Endothelial cell of umbilical vein (primary cell): ENCODE results near the gene LPA. TPM values are rescaled to one million over a fixed set of nuclear protein-coding genes. Genes with fewer than 3 reads are reported as not detected.

Source experiments
- BruUV-seq: library from RNA; stranded (reverse); fragments of 400-500 nt; replicated peaks from 2 replicates; lab custom pipeline; 2021; lab: Mats Ljungman, UMichigan
- CTCF ChIA-PET: fragments of 300-600, 350-600 bp; sonication (Branson Sonifier 250); formaldehyde crosslinking; loops from one replicate; lab custom pipeline; 2021; ENCODE audit warnings: antibody characterized with exemption, inconsistent platforms; lab: Charles Lee
- POLR2A ChIA-PET: fragments of 300-600, 350-600 bp; sonication (Branson Sonifier 250); formaldehyde crosslinking; loops from one replicate; lab custom pipeline; 2021; ENCODE audit warnings: antibody characterized with exemption, inconsistent platforms; lab: Charles Lee
- DNase-seq: peaks from one replicate; pipeline ENCODE4 v3.0.0-alpha.2; 2011; ENCODE audit warnings: low read depth, low spot score
- FAIRE-seq: peaks from 2 replicates; lab custom pipeline; 2011; peaks lifted over from hg19 to GRCh38; lab: Jason Lieb, UNC
- H2AFZ ChIP-seq: 2 replicates; pipeline ENCODE4 v1.6.0; 2012; ENCODE audit warnings: low read depth, low read length, control low read depth, inconsistent platforms
- H3K27ac ChIP-seq: 2 replicates; pipeline ENCODE4 v1.5.1; 2011; ENCODE audit warnings: low read depth, mild to moderate bottlenecking, control low read depth, low read length, moderate library complexity; ENCODE audit not compliant: insufficient read depth
- H3K27me3 ChIP-seq, 2 experiments: 2 replicates each; pipeline versions ENCODE4 v1.6.0 to v1.6.1; 2011; ENCODE audit warnings: low read length in 2 of 2, mixed read lengths in 1 of 2; ENCODE audit not compliant: control insufficient read depth in 2 of 2, insufficient read depth in 2 of 2
- H3K36me3 ChIP-seq, 2 experiments: 2 replicates in 1 of 2; 3 replicates in 1 of 2; pipeline ENCODE4 v1.5.1; 2011; ENCODE audit warnings: low read length in 2 of 2, mild to moderate bottlenecking in 1 of 2, moderate library complexity in 1 of 2; ENCODE audit not compliant: control insufficient read depth in 2 of 2, insufficient read depth in 2 of 2; ENCODE audit errors: extremely low read depth in 1 of 2
- H3K4me1 ChIP-seq: 3 replicates; pipeline ENCODE4 v1.5.1; 2011; ENCODE audit warnings: mild to moderate bottlenecking, low read length; ENCODE audit not compliant: control insufficient read depth, insufficient read depth; ENCODE audit errors: extremely low read depth
- H3K4me2 ChIP-seq: 2 replicates; pipeline ENCODE4 v1.6.1; 2011; ENCODE audit warnings: low read length, control low read depth, mixed read lengths; ENCODE audit not compliant: insufficient read depth
- H3K4me3 ChIP-seq, 3 experiments: fragments of 200-600 bp in 1 of 3; sonication (generic), shearing (Covaris generic) in 1 of 3; replicated peaks in 1 of 3; 2 replicates each; pipeline ENCODE4 v1.5.1; 2011 to 2016; ENCODE audit warnings: control low read depth in 3 of 3, low read length in 3 of 3, mild to moderate bottlenecking in 2 of 3, inconsistent platforms in 1 of 3, low read depth in 1 of 3, moderate library complexity in 1 of 3; ENCODE audit not compliant: insufficient read depth in 1 of 3
- H3K79me2 ChIP-seq: 2 replicates; pipeline ENCODE4 v1.6.0; 2012; ENCODE audit warnings: low read length, inconsistent platforms; ENCODE audit not compliant: control insufficient read depth, insufficient read depth
- H3K9ac ChIP-seq: replicated peaks from 2 replicates; pipeline ENCODE3; 2011; ENCODE audit warnings: low read length, control low read depth; ENCODE audit not compliant: insufficient read depth; ENCODE audit errors: extremely low read depth
- H3K9me1 ChIP-seq: replicated peaks from 3 replicates; pipeline ENCODE4 v1.6.0; 2011; ENCODE audit warnings: mild to moderate bottlenecking, low read length; ENCODE audit not compliant: control insufficient read depth, insufficient read depth; ENCODE audit errors: extremely low read depth
- H3K9me3 ChIP-seq: replicated peaks from 2 replicates; pipeline ENCODE4 v1.5.1; 2012; ENCODE audit warnings: low read length, inconsistent platforms; ENCODE audit not compliant: control insufficient read depth, insufficient read depth
- H4K20me1 ChIP-seq: replicated peaks from 2 replicates; pipeline ENCODE3; 2011; ENCODE audit warnings: mild to moderate bottlenecking, low read length; ENCODE audit not compliant: control insufficient read depth, insufficient read depth; ENCODE audit errors: extremely low read depth
- FOS ChIP-seq: IDR thresholded peaks from 2 replicates; pipeline ENCODE4 v1.6.1; 2011; ENCODE audit warnings: mild to moderate bottlenecking, low read length, moderate library complexity, borderline replicate concordance; ENCODE audit not compliant: insufficient read depth
- GATA2 ChIP-seq: IDR thresholded peaks from 2 replicates; pipeline ENCODE4 v1.7.0; 2011; ENCODE audit warnings: low read depth, mild to moderate bottlenecking, moderate library complexity, mixed read lengths, low read length; ENCODE audit not compliant: insufficient read length, insufficient read depth
- JUN ChIP-seq: IDR thresholded peaks from 2 replicates; pipeline ENCODE4 v1.6.1; 2011; ENCODE audit warnings: borderline replicate concordance, low read depth; ENCODE audit not compliant: insufficient read length, insufficient read depth
- MAX ChIP-seq: IDR thresholded peaks from 2 replicates; pipeline ENCODE4 v1.6.1; 2011; ENCODE audit not compliant: insufficient read depth, insufficient read length
- POLR2A ChIP-seq: IDR thresholded peaks from 2 replicates; pipeline ENCODE4 v1.6.1; 2012; ENCODE audit warnings: low read depth, mild to moderate bottlenecking, control low read depth, low read length
- POLR2AphosphoS5 ChIP-seq: IDR thresholded peaks from 2 replicates; pipeline ENCODE4 v1.6.1; 2012; ENCODE audit warnings: low read depth, mild to moderate bottlenecking, control low read depth, low read length, moderate library complexity; ENCODE audit not compliant: insufficient read depth
- dilution Hi-C: fragments of 300-500 bp; cut with MboI; formaldehyde crosslinking; loops from one replicate; pipeline ENCODE4 v1.15.0; 2019; ENCODE audit warnings: low sequenced_read_pairs; ENCODE audit not compliant: extremely low pct_ligation_motif_present
- intact Hi-C: fragments of 100-400 bp; cut with micrococcal nuclease; formaldehyde crosslinking; loops from one replicate; pipeline ENCODE4 v1.10.0; 2022
- polyA plus RNA-seq, 4 experiments: library from polyadenylated mRNA; depleted of rRNA in 3 of 4; stranded (reverse) in 3 of 4; unstranded in 1 of 4; fragments of >200 nt; gene quantifications; 2 replicates each; pipeline versions ENCODE4 v1.2.1 to v1.2.3, GENCODE V29; 2011 to 2012; ENCODE audit warnings: missing spikeins in 1 of 4
- total RNA-seq: library from RNA; stranded (reverse); gene quantifications from 2 replicates; pipeline ENCODE4 v1.2.3, GENCODE V29; 2021
- TF ChIP-seq, protein P1 (sequence below), 2 donors: IDR thresholded peaks; 1 replicate in 1 of 2; 2 replicates in 1 of 2; pipeline ENCODE4 v1.5.1; 2011; ENCODE audit warnings: low read length in 2 of 2, mild to moderate bottlenecking in 2 of 2, moderate library complexity in 2 of 2, control low read depth in 1 of 2, inconsistent platforms in 1 of 2, low read depth in 1 of 2; ENCODE audit not compliant: insufficient read depth in 1 of 2; ENCODE audit errors: extremely low read depth in 1 of 2

The LPA gene
- total and polyA plus RNA-seq, 2 donors (not counting 3 experiments of a cell fraction or from before 2014, with no cell fraction given): not detected

DNA sequence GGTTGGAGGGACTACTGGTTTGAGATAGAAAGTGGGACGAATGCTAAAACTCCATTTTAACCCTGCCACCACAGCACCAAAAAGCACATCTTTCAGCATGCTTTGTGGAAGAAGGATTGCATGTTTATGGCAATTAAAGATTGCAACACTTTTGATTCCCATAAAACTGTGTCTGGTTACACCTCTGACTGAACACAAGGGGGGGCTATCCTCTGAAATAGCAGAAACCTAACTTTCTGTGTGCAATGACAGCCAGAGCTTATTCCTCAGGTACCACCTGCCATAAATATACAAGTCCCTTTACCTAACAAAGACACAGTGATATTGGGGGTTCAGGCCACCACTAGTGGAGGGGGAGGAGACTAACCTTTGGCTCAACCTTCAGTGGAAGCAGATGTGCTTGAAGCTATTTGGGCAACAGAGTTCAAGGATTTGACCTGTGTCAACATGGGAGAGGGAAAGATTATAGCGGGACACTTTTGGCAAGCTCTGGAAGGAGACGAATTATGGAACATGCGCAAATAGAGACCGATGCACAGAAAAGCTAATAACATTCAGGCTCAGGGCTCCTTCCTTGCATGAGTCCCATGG is 28.4 kb upstream of the LPA start:
- Histone ChIP-seq H3K4me1 (no peaks in the 10 kb centered on the region), H4K20me1 (no peaks in the 10 kb centered on the region), H3K4me3 (no peak overlapping the region), H3K9me1 (no peaks in the 10 kb centered on the region), H3K27me3 (no peaks in the 10 kb centered on the region), H2AFZ (no peak overlapping the region), H3K36me3 (no peaks in the 10 kb centered on the region), H3K9me3 (no peaks in the 10 kb centered on the region), H3K27ac (no peak overlapping the region), H3K4me2 (no peak overlapping the region), H3K9ac (no peak overlapping the region), H3K79me2 (no peaks in the 10 kb centered on the region)
- no TSS peak for BruUV-seq
- TF ChIP-seq GATA2 (no peak), POLR2A (no peak), MAX (no peak), POLR2AphosphoS5 (no peak), FOS (no peak), JUN (no peak)
- TF ChIP-seq, protein P1, sequence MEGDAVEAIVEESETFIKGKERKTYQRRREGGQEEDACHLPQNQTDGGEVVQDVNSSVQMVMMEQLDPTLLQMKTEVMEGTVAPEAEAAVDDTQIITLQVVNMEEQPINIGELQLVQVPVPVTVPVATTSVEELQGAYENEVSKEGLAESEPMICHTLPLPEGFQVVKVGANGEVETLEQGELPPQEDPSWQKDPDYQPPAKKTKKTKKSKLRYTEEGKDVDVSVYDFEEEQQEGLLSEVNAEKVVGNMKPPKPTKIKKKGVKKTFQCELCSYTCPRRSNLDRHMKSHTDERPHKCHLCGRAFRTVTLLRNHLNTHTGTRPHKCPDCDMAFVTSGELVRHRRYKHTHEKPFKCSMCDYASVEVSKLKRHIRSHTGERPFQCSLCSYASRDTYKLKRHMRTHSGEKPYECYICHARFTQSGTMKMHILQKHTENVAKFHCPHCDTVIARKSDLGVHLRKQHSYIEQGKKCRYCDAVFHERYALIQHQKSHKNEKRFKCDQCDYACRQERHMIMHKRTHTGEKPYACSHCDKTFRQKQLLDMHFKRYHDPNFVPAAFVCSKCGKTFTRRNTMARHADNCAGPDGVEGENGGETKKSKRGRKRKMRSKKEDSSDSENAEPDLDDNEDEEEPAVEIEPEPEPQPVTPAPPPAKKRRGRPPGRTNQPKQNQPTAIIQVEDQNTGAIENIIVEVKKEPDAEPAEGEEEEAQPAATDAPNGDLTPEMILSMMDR (IDR thresholded peaks at IDR 0.05; ENCODE audit: extremely low read depth in 1 of 2, insufficient read depth in 1 of 2, low read depth in 1 of 2, low read length in 2 of 2): no peak
- FAIRE-seq (no peak), DNase-seq (no peak)
- POLR2A ChIA-PET: no interaction called here
- dilution Hi-C loops: no loop called here
- intact Hi-C loops: no loop called here
- CTCF ChIA-PET: interaction anchor here (0.8 to 1.1 kb wide), 4 partner anchors 31 to 680 kb away, joined by 3 to 14 read pairs (median 4); no protein-coding TSS in a partner anchor
